CD4-positive, alpha-beta T cell treated with Interleukin-4 for 1 hour (primary cell): ENCODE data around the gene HOXA1.

Experiments
- DNase-seq, 2 donors: peaks; one replicate each; pipeline ENCODE4 v3.0.0-alpha.2; 2020 to 2022

The HOXA1 gene

GRCh38 chr7:27116031-27116961, 20.5 kb upstream of the HOXA1 start:
- DNase-seq = no peak

GRCh38 chr7:27115221-27116026, 19.6 kb upstream of the HOXA1 start:
- DNase-seq = no peak

- no peak for DNase-seq
Observed at GRCh38 chr7:27114881-27115220, 19.1 kb upstream of the HOXA1 start.

GRCh38 chr7:27113991-27114769, 18.4 kb upstream of the HOXA1 start:
- DNase-seq = no peak

- DNase-seq = no peak
Observed at GRCh38 chr7:27112955-27113949, 17.5 kb upstream of the HOXA1 start.

- no peak for DNase-seq
Observed at GRCh38 chr7:27112361-27112760, 16.6 kb upstream of the HOXA1 start.

GRCh38 chr7:27111751-27112277, 16.0 kb upstream of the HOXA1 start:
- DNase-seq = no peak

GRCh38 chr7:27111042-27111750, 15.4 kb upstream of the HOXA1 start:
- DNase-seq = no peak

- no peak for DNase-seq
Observed at GRCh38 chr7:27110186-27111031, 14.6 kb upstream of the HOXA1 start.

GRCh38 chr7:27109466-27110185, 13.8 kb upstream of the HOXA1 start:
- DNase-seq = no peak

GRCh38 chr7:27108390-27109127, 12.8 kb upstream of the HOXA1 start:
- no peak for DNase-seq

GRCh38 chr7:27107391-27108381, 11.9 kb upstream of the HOXA1 start:
- DNase-seq = no peak

GRCh38 chr7:27106901-27107240, 11.1 kb upstream of the HOXA1 start:
- no peak for DNase-seq

- DNase-seq = no peak
Observed at GRCh38 chr7:27106181-27106900, 10.5 kb upstream of the HOXA1 start.

GRCh38 chr7:27105301-27106031, 9.7 kb upstream of the HOXA1 start:
- DNase-seq = no peak
